Mesenchymal stem cell (in vitro differentiated cells and primary cell): Measurements from ENCODE around the gene LRRC10B.

Experiments used
- DNase-seq: peaks from one replicate; pipeline ENCODE4 v3.0.0-alpha.2; 2013
- H2AFZ ChIP-seq: one replicate; pipeline ENCODE4 v1.6.1; 2013; ENCODE audit warnings: low read depth, mild to moderate bottlenecking, control low read depth, inconsistent platforms, low read length, moderate library complexity
- H2AK5ac ChIP-seq: 2 replicates; pipeline ENCODE4 v1.6.1; 2013; ENCODE audit warnings: low read length, moderate library complexity, mild to moderate bottlenecking, inconsistent platforms; ENCODE audit not compliant: severe bottlenecking
- H2BK120ac ChIP-seq: one replicate; pipeline ENCODE4 v1.6.1; 2013; ENCODE audit warnings: low read depth, mild to moderate bottlenecking, inconsistent platforms, low read length, moderate library complexity
- H2BK12ac ChIP-seq, 2 experiments: one replicate each; pipeline ENCODE4 v1.6.1; 2013; ENCODE audit warnings: inconsistent platforms in 2 of 2, low read length in 2 of 2, mild to moderate bottlenecking in 2 of 2, moderate library complexity in 2 of 2, control low read depth in 1 of 2
- H2BK15ac ChIP-seq: one replicate; pipeline ENCODE4 v1.6.1; 2013; ENCODE audit warnings: mild to moderate bottlenecking, low read depth, inconsistent platforms; ENCODE audit not compliant: poor library complexity, severe bottlenecking
- H2BK5ac ChIP-seq: 2 replicates; pipeline ENCODE4 v1.6.1; 2013; ENCODE audit warnings: low read depth, mild to moderate bottlenecking, low read length, control low read depth, inconsistent platforms; ENCODE audit not compliant: poor library complexity, severe bottlenecking
- H3K14ac ChIP-seq, 2 experiments: one replicate each; pipeline ENCODE4 v1.6.1; 2013; ENCODE audit warnings: inconsistent platforms in 2 of 2, low read length in 2 of 2, control low read depth in 1 of 2, mild to moderate bottlenecking in 1 of 2, moderate library complexity in 1 of 2
- H3K18ac ChIP-seq, 2 experiments: one replicate each; pipeline ENCODE4 v1.6.1; 2013; ENCODE audit warnings: inconsistent platforms in 2 of 2, low read length in 2 of 2, control low read depth in 1 of 2, low read depth in 1 of 2, mild to moderate bottlenecking in 1 of 2
- H3K23ac ChIP-seq, 2 experiments: one replicate each; pipeline ENCODE4 v1.6.1; 2013; ENCODE audit warnings: inconsistent platforms in 2 of 2, low read length in 2 of 2, mild to moderate bottlenecking in 2 of 2, moderate library complexity in 2 of 2, control low read depth in 1 of 2
- H3K27ac ChIP-seq: 2 replicates; pipeline ENCODE4 v1.5.1; 2013; ENCODE audit warnings: mild to moderate bottlenecking, moderate library complexity, low read length, control low read depth, inconsistent platforms; ENCODE audit not compliant: poor library complexity, severe bottlenecking
- H3K27me3 ChIP-seq, 2 experiments: 2 replicates each; pipeline versions ENCODE4 v1.6.1 to v1.7.0; 2013; ENCODE audit warnings: low read length in 2 of 2, mild to moderate bottlenecking in 2 of 2, moderate library complexity in 2 of 2, control low read depth in 1 of 2, inconsistent platforms in 1 of 2; ENCODE audit not compliant: control insufficient read depth in 1 of 2, insufficient read depth in 1 of 2
- H3K36me3 ChIP-seq, 2 experiments: 2 replicates each; pipeline versions ENCODE4 v1.6.1 to v1.7.0; 2013; ENCODE audit warnings: low read length in 2 of 2, control low read depth in 1 of 2, inconsistent platforms in 1 of 2, low read depth in 1 of 2, mild to moderate bottlenecking in 1 of 2; ENCODE audit not compliant: insufficient read depth in 2 of 2, control insufficient read depth in 1 of 2
- H3K4ac ChIP-seq, 2 experiments: one replicate each; pipeline ENCODE4 v1.6.1; 2013; ENCODE audit warnings: inconsistent platforms in 2 of 2, low read length in 2 of 2, mild to moderate bottlenecking in 2 of 2, moderate library complexity in 2 of 2, control low read depth in 1 of 2, low read depth in 1 of 2
- H3K4me1 ChIP-seq: 2 replicates; pipeline ENCODE4 v1.6.1; 2013; ENCODE audit warnings: low read depth, low read length, control low read depth; ENCODE audit not compliant: control insufficient read depth, insufficient read depth
- H3K4me2 ChIP-seq: 2 replicates; pipeline ENCODE4 v1.6.1; 2013; ENCODE audit warnings: low read length, mild to moderate bottlenecking, inconsistent platforms; ENCODE audit not compliant: poor library complexity, severe bottlenecking
- H3K4me3 ChIP-seq, 2 experiments: 2 replicates each; pipeline versions ENCODE4 v1.5.1 to v1.7.0; 2013; ENCODE audit warnings: low read length in 2 of 2, mild to moderate bottlenecking in 2 of 2, control low read depth in 1 of 2, low read depth in 1 of 2; ENCODE audit not compliant: insufficient read depth in 1 of 2
- H3K79me1 ChIP-seq: replicated peaks from 2 replicates; pipeline ENCODE4 v1.6.1; 2013; ENCODE audit warnings: mild to moderate bottlenecking, control low read depth, low read length, inconsistent platforms; ENCODE audit not compliant: poor library complexity, severe bottlenecking
- H3K9ac ChIP-seq: 2 replicates; pipeline ENCODE4 v1.7.0; 2013; ENCODE audit warnings: mild to moderate bottlenecking, low read length, moderate library complexity
- H3K9me3 ChIP-seq: 2 replicates; pipeline ENCODE4 v1.7.0; 2013; ENCODE audit warnings: mild to moderate bottlenecking, low read length; ENCODE audit not compliant: control insufficient read depth
- H4K8ac ChIP-seq: one replicate; pipeline ENCODE4 v1.6.1; 2013; ENCODE audit warnings: inconsistent platforms, mild to moderate bottlenecking, low read length, moderate library complexity
- H4K91ac ChIP-seq: one replicate; pipeline ENCODE4 v1.6.1; 2013; ENCODE audit warnings: mild to moderate bottlenecking, low read length, inconsistent platforms
- WGBS: methylation state at CpG from one replicate; pipeline ENCODE4 v1.1.7; 2013; ENCODE audit warnings: mixed read lengths; 5-methylcytosine and 5-hydroxymethylcytosine counted together

Gene LRRC10B

DNA sequence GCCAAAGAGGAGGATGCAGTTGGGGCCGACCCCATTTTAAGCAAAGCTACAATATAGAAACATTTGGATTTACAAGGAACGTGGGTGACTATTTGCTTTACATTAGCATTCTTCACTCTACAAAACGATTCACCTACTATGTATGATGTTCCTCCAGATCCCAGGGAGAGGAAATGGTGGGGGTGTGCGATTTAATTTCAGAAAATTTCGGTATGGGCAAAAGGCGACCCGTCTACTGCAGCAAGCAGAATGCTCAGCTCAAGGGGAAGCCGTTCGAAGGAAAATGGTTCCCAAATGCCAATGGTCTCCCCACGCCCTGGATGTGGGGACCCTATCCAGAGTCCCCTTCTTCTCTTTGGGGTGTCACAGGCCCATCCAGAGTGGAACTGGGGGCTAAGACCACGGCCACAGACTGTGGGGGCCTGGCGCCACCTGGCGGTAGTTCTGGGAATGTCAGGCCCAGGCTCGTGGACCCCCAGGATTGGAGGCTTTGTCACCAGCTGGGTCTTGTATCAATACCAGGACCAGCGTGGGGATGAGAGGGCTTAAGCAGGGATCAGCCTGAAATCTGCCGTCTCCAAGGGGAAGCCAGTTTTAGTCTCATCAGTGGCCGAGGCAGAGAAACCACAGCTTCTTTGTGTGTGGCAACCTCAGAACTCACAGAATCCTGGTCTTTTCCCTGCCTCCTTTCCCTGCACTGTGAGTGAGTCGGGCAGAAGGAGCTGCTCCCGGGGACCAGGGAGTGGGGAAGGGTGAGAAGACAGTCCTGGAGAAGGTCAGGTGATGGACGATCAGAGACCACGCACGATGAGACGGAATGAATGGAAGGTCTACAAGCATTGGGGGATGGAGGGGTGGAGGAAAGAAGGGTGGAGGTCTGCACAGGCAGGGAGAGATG lies 8.4 kb downstream of the LRRC10B start:
- Histone ChIP-seq H2BK12ac (no peak overlapping the region), H2BK15ac (no peak overlapping the region), H3K4ac (no peak overlapping the region), H4K91ac (no peak overlapping the region), H3K4me2 (no peak overlapping the region), H2BK5ac (no peak overlapping the region), H2BK120ac (no peak overlapping the region), H3K9ac (peak overlapping the region; percentile 54), H4K8ac (no peak overlapping the region), H2AK5ac (no peak overlapping the region), H3K36me3 (peaks cover 0 to 3% of the 10 kb centered on the region in 2 experiments), H3K27me3 (peaks cover 3 to 49% of the 10 kb centered on the region in 2 experiments), H3K18ac (no peak overlapping the region), H3K14ac (no peak overlapping the region), H3K4me3 (peak overlapping the region in 1 of 2 experiments; percentile 57), H3K23ac (no peak overlapping the region), H3K27ac (no peak overlapping the region), H3K79me1 (no peaks in the 10 kb centered on the region), H2AFZ (no peak overlapping the region), H3K9me3 (no peaks in the 10 kb centered on the region), H3K4me1 (peaks cover 1% of the 10 kb centered on the region)
- DNase-seq, result peak; percentile 50
- 41% methylated on average over 20 of the region's 23 CpGs for WGBS

DNA sequence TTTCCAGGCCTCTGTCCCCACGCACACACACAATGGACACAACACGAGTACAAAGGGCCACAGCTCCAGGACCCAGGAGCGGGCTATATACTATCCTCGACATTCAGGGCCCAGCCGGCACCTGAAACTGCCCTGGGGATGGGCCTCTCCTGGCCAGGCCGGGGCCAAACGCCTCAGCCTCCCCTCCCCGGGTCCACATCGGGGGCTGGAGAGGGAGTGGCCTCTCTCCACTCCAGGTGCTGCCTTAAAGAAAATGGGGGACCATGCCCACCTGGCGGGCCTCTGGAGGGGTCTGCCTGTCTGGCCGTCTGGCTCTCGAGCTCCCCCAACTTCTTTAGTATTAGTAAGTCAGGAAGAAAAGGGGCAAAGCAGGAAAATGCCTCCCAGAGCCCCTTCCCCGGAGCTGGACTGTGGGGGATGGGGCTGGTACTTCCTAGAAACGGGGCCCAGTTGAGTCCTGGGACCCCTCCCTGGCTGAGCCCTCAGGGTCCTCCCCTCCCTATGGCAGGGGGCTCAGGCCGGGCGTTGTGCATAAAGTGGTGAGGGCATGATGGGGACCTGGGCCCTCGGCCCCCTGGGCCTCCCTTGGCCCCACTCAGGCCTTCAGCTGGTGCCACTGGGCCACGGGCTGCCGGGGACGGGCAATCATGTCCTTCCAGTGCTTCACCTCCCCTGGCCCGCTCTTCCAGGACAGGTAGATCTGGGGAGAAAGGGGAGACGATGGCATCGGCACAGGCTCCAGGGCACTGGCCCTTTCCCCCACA lies 9.7 kb downstream of the LRRC10B start:
- Histone ChIP-seq H2BK120ac (no peak overlapping the region), H3K27me3 (peaks cover 3 to 43% of the 10 kb centered on the region in 2 experiments), H4K8ac (no peak overlapping the region), H3K79me1 (no peaks in the 10 kb centered on the region), H3K23ac (no peak overlapping the region), H3K14ac (no peak overlapping the region), H3K4ac (no peak overlapping the region), H3K4me2 (no peak overlapping the region), H3K18ac (no peak overlapping the region), H4K91ac (no peak overlapping the region), H2AK5ac (no peak overlapping the region), H2BK15ac (no peak overlapping the region), H3K27ac (no peak overlapping the region), H3K4me3 (no peak overlapping the region), H2AFZ (no peak overlapping the region), H3K4me1 (peaks cover 1% of the 10 kb centered on the region), H3K9me3 (no peaks in the 10 kb centered on the region), H3K36me3 (peaks cover 0 to 11% of the 10 kb centered on the region in 2 experiments), H2BK12ac (no peak overlapping the region), H3K9ac (no peak overlapping the region), H2BK5ac (no peak overlapping the region)
- DNase-seq, result no peak
- WGBS, result 82% methylated on average over 21 of the region's 23 CpGs

DNA sequence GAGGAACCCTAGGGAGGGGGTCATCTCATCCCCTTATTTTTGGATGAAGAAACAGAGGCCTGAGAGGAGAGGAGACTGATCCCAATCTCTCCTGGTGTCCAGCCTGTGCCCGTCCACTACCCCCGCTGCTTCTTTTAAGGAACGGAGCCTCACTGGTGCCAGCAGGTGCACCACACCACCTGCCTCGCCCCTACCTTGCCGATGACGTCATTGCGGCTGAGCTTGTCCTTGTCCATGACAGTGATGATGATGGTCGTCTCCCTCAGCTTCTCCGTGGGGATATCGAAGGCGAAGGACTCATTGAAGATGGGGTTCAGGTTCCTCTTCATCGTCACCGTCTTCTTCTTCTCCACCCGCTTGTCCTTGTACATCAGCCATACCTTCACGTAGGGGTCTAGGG lies 14.3 kb downstream of the LRRC10B start:
- no peak overlapping the region for H4K91ac ChIP-seq
- H3K14ac ChIP-seq, result no peak overlapping the region
- no peaks in the 10 kb centered on the region for H3K79me1 ChIP-seq
- H3K36me3 ChIP-seq, result peaks cover 0 to 35% of the 10 kb centered on the region in 2 experiments
- no peak overlapping the region for H3K27ac ChIP-seq
- H2BK12ac ChIP-seq, result no peak overlapping the region
- no peak overlapping the region for H2BK15ac ChIP-seq
- no peak overlapping the region for H3K23ac ChIP-seq
- H3K4me2 ChIP-seq, result no peak overlapping the region
- H4K8ac ChIP-seq, result no peak overlapping the region
- H2BK120ac ChIP-seq, result no peak overlapping the region
- H3K27me3 ChIP-seq, result peaks cover 15 to 61% of the 10 kb centered on the region in 2 experiments
- H3K4ac ChIP-seq, result no peak overlapping the region
- no peak overlapping the region for H3K4me3 ChIP-seq
- DNase-seq, result no peak
- H3K9ac ChIP-seq, result no peak overlapping the region
- no peak overlapping the region for H3K18ac ChIP-seq
- no peaks in the 10 kb centered on the region for H3K9me3 ChIP-seq
- WGBS, result 87% methylated on average over 12 of the region's 15 CpGs
- H2AFZ ChIP-seq, result no peak overlapping the region
- no peak overlapping the region for H2AK5ac ChIP-seq
- H3K4me1 ChIP-seq, result no peaks in the 10 kb centered on the region
- no peak overlapping the region for H2BK5ac ChIP-seq

DNA sequence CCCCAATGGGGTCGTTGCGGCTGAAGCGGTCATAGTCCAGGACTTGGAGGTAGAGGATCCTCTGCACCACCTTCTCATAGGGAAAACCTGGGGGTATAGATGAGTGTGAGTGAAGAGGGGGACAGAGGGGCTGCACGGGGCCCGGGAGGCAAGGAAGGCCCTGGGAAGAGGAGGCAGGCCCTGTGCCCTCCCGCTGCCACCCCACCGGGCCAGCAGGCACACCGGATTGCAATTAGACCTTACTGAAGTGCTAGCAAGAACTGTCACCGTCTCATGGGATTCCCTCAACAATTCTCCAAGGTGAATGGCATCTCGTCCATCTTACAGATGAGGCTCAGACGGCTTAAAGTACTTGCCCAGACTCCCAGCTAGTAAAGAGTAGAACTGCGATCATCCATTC lies 15.9 kb downstream of the LRRC10B start:
- H3K18ac ChIP-seq, result no peak overlapping the region
- H3K14ac ChIP-seq, result no peak overlapping the region
- no peak overlapping the region for H2BK120ac ChIP-seq
- no peak overlapping the region for H3K9ac ChIP-seq
- no peaks in the 10 kb centered on the region for H3K79me1 ChIP-seq
- WGBS, result 91% methylated on average over 12 of the region's 12 CpGs
- no peak overlapping the region for H3K4ac ChIP-seq
- H3K9me3 ChIP-seq, result no peaks in the 10 kb centered on the region
- no peak overlapping the region for H2AFZ ChIP-seq
- H3K4me2 ChIP-seq, result no peak overlapping the region
- H3K23ac ChIP-seq, result no peak overlapping the region
- no peak overlapping the region for H2BK5ac ChIP-seq
- no peak overlapping the region for H2BK12ac ChIP-seq
- no peak for DNase-seq
- H3K4me1 ChIP-seq, result no peaks in the 10 kb centered on the region
- no peak overlapping the region for H3K27ac ChIP-seq
- peaks cover 0 to 33% of the 10 kb centered on the region in 2 experiments for H3K36me3 ChIP-seq
- no peak overlapping the region for H4K8ac ChIP-seq
- no peak overlapping the region for H2BK15ac ChIP-seq
- H4K91ac ChIP-seq, result no peak overlapping the region
- peaks cover 25 to 68% of the 10 kb centered on the region in 2 experiments for H3K27me3 ChIP-seq
- H2AK5ac ChIP-seq, result no peak overlapping the region
- no peak overlapping the region for H3K4me3 ChIP-seq
